NCI-H446 (cell line): ENCODE measurements around the gene MRE11.
"Not testable (repeated sequence)": the region's sequence is repeated elsewhere in the genome, so short reads cannot be mapped to it uniquely, and the experiment has no call there.

Source experiments
- DNase-seq, 2 experiments: peaks; one replicate each; lab custom pipeline; 2025; lab: John Stamatoyannopoulos, UW

MRE11 gene

DNA sequence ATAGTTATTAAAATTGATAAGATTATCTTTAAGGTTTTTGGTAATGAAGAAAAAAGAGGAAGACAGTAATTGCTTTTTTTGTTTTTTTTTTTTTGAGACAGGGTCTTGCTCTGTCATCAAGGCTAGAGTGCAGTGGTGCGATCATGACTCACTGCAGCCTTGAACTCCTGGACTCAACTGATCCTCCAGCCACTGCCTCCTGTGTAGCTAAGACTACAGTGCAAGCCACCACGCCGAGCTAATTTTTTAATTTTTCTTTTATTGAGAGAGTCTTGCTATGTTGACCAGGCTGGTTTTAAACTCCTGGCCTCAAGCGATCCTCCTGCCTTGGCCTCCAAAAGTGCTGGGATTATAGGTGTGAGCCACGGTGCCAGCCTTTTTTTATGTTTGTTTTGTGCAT, 12.9 kb upstream of the MRE11 start:
- not testable (repeated sequence) for DNase-seq

DNA sequence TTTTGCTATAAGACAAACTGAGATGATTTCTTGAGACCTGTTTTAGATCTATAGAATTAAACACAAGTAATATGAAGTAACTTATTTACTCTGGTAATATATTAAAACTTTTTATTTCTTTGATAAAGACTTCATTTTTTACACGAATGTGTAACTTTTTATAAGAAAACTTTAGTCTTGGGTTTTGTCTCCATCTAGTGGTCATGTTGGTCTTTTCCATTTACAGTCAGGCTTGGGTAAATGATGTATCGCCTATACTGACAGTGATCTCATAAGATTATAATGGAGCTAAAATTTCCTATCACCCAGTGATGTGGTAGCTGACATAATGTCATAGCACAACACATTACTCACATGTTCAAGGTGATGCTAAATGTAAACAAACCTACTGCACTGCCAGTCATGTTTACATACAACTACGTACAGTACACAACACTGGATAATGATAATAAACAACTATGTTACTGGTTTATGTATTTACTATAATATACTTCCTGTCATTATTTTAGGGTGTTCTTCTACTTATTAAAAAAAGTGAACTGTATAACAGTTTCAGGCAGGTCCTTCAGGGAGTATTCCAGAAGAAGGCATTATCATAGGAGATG, 11.1 kb upstream of the MRE11 start:
- DNase-seq, result peak; percentile 39 to 67

DNA sequence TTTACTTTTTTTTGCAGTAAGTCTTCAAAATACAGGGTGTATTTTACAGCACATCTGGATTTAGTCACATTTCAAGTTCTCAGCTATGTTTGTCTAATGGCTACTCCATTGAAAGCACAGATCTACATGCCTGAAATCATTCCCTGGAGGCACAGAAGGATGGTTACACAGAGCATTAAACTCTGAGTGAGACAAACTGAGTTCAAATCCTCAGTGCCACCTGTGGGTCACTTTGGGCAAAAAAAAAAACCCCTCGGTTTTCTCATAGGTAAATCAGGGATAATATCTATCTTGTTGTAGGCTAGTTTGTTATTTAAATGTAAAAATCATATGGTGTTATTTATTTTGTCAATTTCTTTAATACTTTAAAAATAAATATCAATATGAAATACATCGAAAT, 7.9 kb upstream of the MRE11 start:
- no peak for DNase-seq

GRCh38 chr11:94500181-94500580, 6.5 kb upstream of the MRE11 start:
- DNase-seq, result no peak

GRCh38 chr11:94494126-94494680, 559 bp upstream of the MRE11 start:
- DNase-seq, result no peak

DNA sequence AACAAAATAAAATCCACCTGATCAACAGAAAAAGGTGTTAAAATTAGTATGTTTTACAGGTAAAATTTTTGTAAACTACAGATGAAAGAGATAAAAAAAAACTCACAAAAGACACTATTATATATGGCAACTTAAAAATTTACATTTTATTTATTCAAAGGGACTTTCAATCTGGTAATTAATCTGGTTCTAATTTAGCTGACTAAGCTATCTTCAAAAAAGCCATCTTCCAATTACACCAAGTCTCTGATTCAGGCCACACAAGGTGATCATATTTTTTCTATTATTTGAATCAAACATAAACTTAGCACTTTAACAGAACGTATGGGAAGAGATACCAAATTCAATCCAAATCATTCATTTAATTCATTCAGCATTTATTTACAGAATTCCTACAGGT, 7.6 kb downstream of the MRE11 start:
- DNase-seq, result no peak

- DNase-seq, result no peak
These were observed 12.3 kb downstream of the MRE11 start for GRCh38 chr11:94481342-94481741.

DNA sequence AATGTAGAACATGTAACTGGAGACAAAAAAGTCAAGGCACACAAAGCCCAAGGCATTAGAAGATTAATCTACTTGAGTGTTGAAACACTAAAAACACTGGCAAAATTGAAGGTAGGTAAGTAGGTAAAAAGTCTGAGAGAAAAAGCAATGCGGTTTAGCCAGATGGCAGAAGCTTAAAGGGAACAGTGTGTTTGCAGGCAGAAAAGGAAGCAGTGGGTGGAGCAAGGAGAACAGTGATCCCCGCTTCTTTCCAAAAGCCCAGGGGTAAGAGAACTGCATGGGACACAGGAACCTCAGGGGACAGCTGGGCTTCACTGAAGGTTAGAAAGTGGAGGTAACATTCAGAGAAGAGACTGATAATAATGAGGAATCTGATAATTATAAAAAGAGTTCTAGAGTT, 16.0 kb downstream of the MRE11 start:
- DNase-seq, result no peak

DNA sequence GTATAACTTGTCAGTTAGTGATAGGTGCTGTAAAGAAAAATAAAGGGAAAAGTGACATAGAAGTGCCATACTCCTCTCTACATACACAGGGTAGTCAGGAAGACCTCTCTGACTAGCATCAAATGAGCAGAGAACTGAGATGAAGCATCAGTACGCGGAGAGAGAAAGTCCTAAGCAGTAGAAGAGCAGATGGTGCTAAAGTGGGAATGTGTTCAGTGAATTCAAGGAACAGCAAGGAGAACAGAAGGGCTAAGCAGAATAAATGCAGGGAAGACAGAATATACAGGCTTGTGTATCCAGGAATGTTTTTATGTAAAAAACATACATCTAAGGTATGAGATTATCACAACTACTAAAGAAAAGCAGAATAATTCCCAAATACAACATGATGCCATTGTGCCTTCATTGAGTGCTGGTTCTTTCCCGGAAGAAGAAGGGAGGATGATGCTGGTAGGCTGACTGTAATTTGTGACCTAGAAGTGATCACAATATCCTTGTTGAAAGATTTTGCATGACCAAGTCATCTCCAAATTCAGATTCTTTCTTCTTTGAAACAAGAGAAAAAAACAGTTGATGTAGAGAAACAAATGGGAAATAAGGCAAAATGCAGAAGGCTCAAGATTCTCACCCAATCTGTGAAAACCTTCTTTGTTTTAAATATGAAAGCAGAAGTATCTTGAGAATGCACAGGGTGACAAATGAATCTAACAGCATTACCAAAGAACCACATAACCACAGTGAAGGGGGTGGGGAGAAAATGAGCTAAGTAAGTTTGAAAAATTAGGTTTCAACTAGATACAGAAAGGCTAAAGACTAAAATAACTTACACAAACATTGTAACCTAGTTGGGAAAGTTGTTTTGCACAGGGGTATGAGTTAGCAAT, 20.5 kb downstream of the MRE11 start:
- DNase-seq, result no peak

DNA sequence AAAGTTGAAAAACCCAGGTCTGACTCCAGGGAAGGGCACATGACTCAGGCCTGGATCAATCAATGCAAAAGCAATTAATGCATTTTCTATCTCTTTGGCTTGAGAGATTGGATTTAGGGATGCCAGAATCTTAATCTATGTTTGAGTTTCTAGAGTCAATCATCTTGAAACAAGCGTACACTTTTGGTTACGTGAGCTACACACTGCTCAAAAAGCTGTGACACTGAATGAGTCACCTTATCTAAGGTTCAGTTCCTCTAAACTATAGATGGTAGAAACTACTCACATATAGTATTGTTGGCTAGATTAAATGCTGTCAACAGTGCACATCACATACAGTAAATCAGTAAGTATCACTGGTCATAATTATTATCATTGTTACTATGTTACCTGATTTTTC, 24.2 kb downstream of the MRE11 start:
- no peak for DNase-seq

GRCh38 chr11:94459576-94459975, 34.1 kb downstream of the MRE11 start:
- DNase-seq, result no peak

DNA sequence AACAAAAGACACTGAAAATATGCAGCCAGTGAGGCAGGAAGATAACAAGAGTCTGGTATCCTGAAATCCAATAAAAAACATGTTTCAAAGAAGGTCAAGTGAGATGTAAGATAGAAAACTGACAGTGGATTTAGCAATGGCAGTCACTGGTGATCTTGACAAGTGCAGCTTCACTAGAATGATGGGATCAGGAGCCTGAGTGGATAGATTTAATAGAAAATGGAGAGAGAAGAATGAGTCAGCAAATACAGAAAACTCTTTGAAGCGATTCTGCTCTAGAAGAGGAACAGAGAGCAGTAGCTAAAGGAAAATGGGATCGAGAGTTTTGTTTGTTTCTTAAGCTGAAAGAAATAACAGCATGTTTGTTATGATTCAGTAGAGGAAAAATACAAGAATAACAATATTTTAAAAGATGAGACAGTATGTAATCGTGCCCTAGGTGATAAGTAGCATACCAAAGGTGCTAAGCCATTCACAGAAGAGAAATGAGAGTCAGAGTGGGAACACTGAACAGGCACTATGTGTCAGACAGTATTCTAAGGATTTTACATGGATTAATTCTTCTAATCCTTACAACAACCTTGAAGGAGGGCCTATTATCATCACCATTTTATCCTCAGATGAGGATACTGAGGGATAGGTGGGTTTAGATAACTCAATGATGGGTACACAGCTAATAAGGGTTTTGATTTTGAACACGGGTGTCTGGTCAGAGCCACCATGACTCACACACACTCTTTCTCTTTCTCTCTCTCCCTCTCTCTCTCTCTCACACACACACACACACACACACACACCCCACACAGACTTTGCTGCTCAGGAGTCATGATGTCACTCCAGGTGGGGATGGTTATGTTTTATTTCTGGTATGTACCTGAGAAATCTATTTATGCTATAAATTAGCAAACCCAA, 36.3 kb downstream of the MRE11 start:
- no peak for DNase-seq

- DNase-seq, result no peak
These were observed 37.8 kb downstream of the MRE11 start for GRCh38 chr11:94455861-94456260.

GRCh38 chr11:94454301-94454700, 39.3 kb downstream of the MRE11 start:
- DNase-seq, result no peak

- DNase-seq, result no peak
These were observed 40.7 kb downstream of the MRE11 start for GRCh38 chr11:94452988-94453387.

- no peak for DNase-seq
These were observed 43.6 kb downstream of the MRE11 start for GRCh38 chr11:94450048-94450447.

DNA sequence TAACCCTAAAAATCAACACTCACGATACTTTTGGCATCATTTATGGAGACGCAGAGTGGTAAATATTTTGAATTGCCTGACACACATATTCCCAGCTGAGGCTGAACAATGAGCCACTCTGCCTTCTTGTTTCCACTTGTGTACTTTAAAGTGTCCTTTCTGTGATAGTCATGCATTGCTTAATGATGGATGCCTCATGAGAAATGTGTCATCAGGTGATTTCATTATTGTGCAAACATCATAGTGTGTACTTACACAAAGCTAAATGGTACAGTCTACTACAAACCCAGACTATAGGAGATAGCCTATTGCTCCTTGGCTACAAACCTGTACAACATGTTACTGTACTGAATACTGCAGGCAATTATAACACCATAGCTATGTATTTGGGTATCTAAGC, 44.2 kb downstream of the MRE11 start:
- no peak for DNase-seq

- DNase-seq, result no peak
These were observed 44.6 kb downstream of the MRE11 start for GRCh38 chr11:94449029-94449428.

DNA sequence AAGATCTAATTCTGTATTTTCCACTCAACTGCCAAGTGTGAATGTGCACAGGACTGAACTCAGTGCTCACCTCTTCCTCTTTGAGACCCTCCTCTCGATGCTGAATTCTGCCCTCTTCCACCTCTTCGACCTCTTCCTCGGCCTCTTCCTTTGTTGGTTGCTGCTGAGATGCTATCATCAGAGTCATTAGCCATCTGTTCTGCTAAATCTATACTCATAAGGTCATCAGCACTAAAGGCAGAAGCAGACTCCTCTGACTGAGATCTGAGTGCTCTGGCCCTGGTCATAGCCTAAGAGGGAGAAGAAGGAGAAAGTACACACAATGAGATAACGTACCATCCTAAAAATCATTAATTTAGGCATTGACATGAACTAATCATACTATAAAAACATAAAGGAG, 46.5 kb downstream of the MRE11 start:
- DNase-seq, result no peak

- no peak for DNase-seq
These were observed 48.0 kb downstream of the MRE11 start for GRCh38 chr11:94445641-94446040.

- DNase-seq, result no peak
These were observed 60.6 kb downstream of the MRE11 start for GRCh38 chr11:94433049-94433448.

GRCh38 chr11:94424662-94425061, 69.0 kb downstream of the MRE11 start:
- no peak for DNase-seq
